ENCODE results near the gene PLEKHA4.
A peak's percentile ranks its signal among the peaks of the same experiment; 100 is the strongest.

PLEKHA4 gene

GRCh38 chr19:48796298-48797083 lies 71.9 kb downstream of the PLEKHA4 start:
- Histone ChIP-seq H3K27me3 (replicated peaks; ENCODE audit: insufficient read depth, low read length) (no peaks in the 10 kb centered on the region), H3K4me3 (ENCODE audit: low read length) (no peak overlapping the region), H4K20me1 (ENCODE audit: insufficient read depth, low read length) (no peaks in the 10 kb centered on the region), H3K79me2 (ENCODE audit: low read length) (no peaks in the 10 kb centered on the region), H3K4me2 (ENCODE audit: low read depth, low read length) (no peak overlapping the region), H3K4me1 (ENCODE audit: low read length) (no peaks in the 10 kb centered on the region), H3K36me3 (replicated peaks; ENCODE audit: insufficient read depth, low read length) (no peaks in the 10 kb centered on the region), H3K9ac (ENCODE audit: low read length) (no peak overlapping the region), H2AFZ (ENCODE audit: low read length) (no peak overlapping the region), H3F3A (ENCODE audit: insufficient read depth, low read length) (no peaks in the 10 kb centered on the region), H3K9me2 (replicated peaks; ENCODE audit: insufficient read depth, low read length) (no peaks in the 10 kb centered on the region), H3K27ac (ENCODE audit: low read length) (no peak overlapping the region), H3K9me3 (replicated peaks; ENCODE audit: insufficient read depth, low read length) (no peaks in the 10 kb centered on the region)
- no peak for DNase-seq
- TF ChIP-seq EZH2phosphoT487 (IDR thresholded peaks at IDR 0.05; ENCODE audit: low read length) (no peak), EZH2 (optimal IDR thresholded peaks at IDR 0.05; ENCODE audit: low read depth, low read length) (no peak)
- TF ChIP-seq, protein P1, sequence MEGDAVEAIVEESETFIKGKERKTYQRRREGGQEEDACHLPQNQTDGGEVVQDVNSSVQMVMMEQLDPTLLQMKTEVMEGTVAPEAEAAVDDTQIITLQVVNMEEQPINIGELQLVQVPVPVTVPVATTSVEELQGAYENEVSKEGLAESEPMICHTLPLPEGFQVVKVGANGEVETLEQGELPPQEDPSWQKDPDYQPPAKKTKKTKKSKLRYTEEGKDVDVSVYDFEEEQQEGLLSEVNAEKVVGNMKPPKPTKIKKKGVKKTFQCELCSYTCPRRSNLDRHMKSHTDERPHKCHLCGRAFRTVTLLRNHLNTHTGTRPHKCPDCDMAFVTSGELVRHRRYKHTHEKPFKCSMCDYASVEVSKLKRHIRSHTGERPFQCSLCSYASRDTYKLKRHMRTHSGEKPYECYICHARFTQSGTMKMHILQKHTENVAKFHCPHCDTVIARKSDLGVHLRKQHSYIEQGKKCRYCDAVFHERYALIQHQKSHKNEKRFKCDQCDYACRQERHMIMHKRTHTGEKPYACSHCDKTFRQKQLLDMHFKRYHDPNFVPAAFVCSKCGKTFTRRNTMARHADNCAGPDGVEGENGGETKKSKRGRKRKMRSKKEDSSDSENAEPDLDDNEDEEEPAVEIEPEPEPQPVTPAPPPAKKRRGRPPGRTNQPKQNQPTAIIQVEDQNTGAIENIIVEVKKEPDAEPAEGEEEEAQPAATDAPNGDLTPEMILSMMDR (IDR thresholded peaks at IDR 0.05; ENCODE audit: low read length), result no peak

DNA sequence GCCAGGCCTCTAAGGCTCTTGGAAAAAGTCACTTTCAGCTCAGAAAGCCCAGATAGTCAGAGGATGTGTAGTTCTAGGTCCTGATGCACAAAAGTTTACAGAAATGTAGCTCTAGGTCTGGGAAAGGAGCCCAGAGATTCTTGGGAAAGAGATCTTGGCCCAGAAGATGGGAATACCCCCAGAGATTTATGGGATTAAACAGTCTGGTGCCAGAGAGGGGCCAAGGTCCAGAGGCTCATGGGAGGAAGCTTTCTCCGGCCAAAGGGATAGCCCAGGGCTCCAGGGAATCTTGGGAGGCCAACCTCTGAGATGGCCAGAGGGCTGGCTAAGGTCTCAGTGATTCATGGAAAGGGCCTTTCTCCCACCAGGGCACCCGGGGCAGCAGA lies 72.7 kb downstream of the PLEKHA4 start:
- no peak for TF ChIP-seq EZH2phosphoT487 (IDR thresholded peaks at IDR 0.05; ENCODE audit: low read length)
- TF ChIP-seq, protein P1 (IDR thresholded peaks at IDR 0.05; ENCODE audit: low read length), result no peak
- no peak for TF ChIP-seq EZH2 (optimal IDR thresholded peaks at IDR 0.05; ENCODE audit: low read depth, low read length)
- peak overlapping the region; percentile 55; the same call in 1 of the 2 replicates for H3K4me3 ChIP-seq (ENCODE audit: low read length)
- no peak for DNase-seq
- H3K9ac ChIP-seq (ENCODE audit: low read length), result no peak overlapping the region
- H2AFZ ChIP-seq (ENCODE audit: low read length), result no peak overlapping the region
- H3K79me2 ChIP-seq (ENCODE audit: low read length), result no peaks in the 10 kb centered on the region
- H3K27ac ChIP-seq (ENCODE audit: low read length), result no peak overlapping the region
- no peaks in the 10 kb centered on the region for H3K9me3 ChIP-seq (replicated peaks; ENCODE audit: insufficient read depth, low read length)
- peak overlapping the region; percentile 36; the same call in 1 of the 2 replicates for H3K4me2 ChIP-seq (ENCODE audit: low read depth, low read length)
- H4K20me1 ChIP-seq (ENCODE audit: insufficient read depth, low read length), result no peaks in the 10 kb centered on the region
- no peaks in the 10 kb centered on the region for H3K36me3 ChIP-seq (replicated peaks; ENCODE audit: insufficient read depth, low read length)
- H3K9me2 ChIP-seq (replicated peaks; ENCODE audit: insufficient read depth, low read length), result no peaks in the 10 kb centered on the region
- H3K4me1 ChIP-seq (ENCODE audit: low read length), result no peaks in the 10 kb centered on the region
- H3F3A ChIP-seq (ENCODE audit: insufficient read depth, low read length), result no peaks in the 10 kb centered on the region
- H3K27me3 ChIP-seq (replicated peaks; ENCODE audit: insufficient read depth, low read length), result no peaks in the 10 kb centered on the region

DNA sequence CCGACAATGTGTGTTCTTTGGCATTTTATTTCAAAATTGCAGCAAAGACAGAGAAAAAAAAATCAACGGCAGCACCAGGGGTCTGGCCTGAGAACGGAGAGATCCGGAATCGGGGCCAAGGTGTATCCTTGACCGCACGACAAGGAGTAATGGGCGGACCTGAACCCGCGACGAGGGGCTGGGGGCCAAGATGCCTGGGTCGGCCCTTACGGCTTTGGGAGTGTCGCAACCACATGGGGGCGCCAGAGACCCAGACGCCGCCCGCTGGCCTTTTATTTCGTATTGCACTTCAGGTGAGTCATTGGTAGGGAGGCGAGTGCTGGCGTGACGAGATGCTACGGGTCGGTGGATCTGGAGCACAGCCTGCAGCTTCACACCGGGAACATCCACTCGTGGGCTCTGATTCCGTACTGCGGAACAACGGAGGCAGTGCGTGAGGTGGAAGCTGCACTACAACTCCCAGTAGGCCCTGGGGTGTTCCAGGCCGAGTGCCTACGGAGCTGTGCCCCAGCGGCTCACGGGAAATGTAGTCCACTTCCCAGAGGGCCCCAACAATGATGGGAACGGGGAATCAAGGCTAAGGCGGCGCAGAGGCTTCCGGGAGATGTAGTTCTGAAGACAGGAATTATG lies 73.2 kb downstream of the PLEKHA4 start:
- no peaks in the 10 kb centered on the region for H3K36me3 ChIP-seq (replicated peaks; ENCODE audit: insufficient read depth, low read length)
- H3K9me2 ChIP-seq (replicated peaks; ENCODE audit: insufficient read depth, low read length), result no peaks in the 10 kb centered on the region
- H2AFZ ChIP-seq (ENCODE audit: low read length), result 0 out of 2 replicates have a peak overlapping the region, but pooled peaks have one; percentile 4
- peak overlapping the region; percentile 55 for H3K4me3 ChIP-seq (ENCODE audit: low read length)
- no peaks in the 10 kb centered on the region for H4K20me1 ChIP-seq (ENCODE audit: insufficient read depth, low read length)
- DNase-seq, result peak; percentile 90
- no peaks in the 10 kb centered on the region for H3K27me3 ChIP-seq (replicated peaks; ENCODE audit: insufficient read depth, low read length)
- H3F3A ChIP-seq (ENCODE audit: insufficient read depth, low read length), result no peaks in the 10 kb centered on the region
- peak overlapping the region; percentile 36; the same call in 1 of the 2 replicates for H3K4me2 ChIP-seq (ENCODE audit: low read depth, low read length)
- H3K9ac ChIP-seq (ENCODE audit: low read length), result peak overlapping the region; percentile 11; the same call in 1 of the 2 replicates
- H3K27ac ChIP-seq (ENCODE audit: low read length), result no peak overlapping the region
- no peaks in the 10 kb centered on the region for H3K9me3 ChIP-seq (replicated peaks; ENCODE audit: insufficient read depth, low read length)
- no peaks in the 10 kb centered on the region for H3K79me2 ChIP-seq (ENCODE audit: low read length)
- TF ChIP-seq, protein P1 (IDR thresholded peaks at IDR 0.05; ENCODE audit: low read length), result peak; percentile 95
- no peak for TF ChIP-seq EZH2phosphoT487 (IDR thresholded peaks at IDR 0.05; ENCODE audit: low read length)
- no peaks in the 10 kb centered on the region for H3K4me1 ChIP-seq (ENCODE audit: low read length)

Data from MM.1S (cell line).